Measurements from ENCODE around the gene KCNQ5.

KCNQ5 gene

DNA sequence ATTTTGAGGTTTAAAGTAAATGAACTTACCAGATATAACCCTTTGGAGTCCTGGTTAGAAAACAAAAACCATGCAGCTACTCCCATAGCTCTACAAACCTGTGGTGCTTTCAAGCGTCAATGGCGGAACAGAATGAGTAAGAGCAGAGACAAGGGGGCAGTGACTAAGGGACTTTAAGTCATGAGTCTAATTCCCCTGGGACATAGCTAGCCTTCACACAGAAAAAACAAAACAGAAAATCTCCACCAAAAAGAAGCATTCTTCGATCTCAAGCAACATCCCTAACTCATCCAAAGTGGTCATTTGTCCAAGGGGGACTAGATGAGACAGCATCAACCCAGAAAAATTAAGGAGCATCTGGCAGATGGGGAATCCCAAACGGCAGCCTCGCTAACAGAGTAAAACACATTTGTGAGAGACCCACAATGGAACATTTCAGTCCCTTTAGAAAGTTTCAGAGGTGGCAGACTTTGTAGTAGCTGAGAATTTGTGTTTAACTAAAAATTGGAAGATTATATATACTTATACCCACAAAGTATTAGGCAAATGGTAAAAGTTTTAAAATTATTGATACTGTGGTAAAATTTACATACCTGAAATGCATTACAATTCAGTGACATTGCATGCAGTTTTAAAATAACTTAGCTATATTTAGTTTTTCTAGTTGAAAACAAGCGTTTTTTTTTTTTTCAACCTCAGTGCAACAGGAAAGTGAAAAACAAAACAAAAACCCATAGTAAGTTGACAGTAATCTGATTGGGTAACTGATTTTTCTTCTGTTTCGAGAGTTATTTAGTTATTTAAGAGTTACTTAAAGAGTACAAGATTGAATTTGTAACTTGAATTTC, 67.5 kb downstream of the KCNQ5 start:
- no peak for DNase-seq

- no peak for DNase-seq
Measured at GRCh38 chr6:72691249-72691648, 69.4 kb downstream of the KCNQ5 start.

DNA sequence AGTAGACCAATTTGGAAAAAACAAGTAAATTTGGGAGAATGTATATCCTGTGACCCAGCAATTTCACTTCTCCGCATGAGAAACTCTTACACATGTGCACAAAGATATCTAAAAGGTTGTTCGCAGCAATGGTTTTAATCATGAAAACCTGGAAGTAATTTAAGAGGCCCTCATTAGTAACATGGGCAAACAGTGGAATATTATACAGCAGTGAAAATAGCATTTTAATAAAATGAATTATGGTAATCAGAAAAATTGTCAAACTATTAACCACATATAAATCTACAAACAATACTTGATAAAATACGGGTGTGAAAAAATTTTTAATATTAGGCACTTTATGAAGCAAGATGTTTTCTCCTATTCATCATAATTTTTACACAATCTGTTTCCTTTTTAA, 74.2 kb downstream of the KCNQ5 start:
- DNase-seq = no peak

- no peak for DNase-seq
Measured at GRCh38 chr6:72699159-72699558, 77.3 kb downstream of the KCNQ5 start.

GRCh38 chr6:72702421-72702820, 80.6 kb downstream of the KCNQ5 start:
- no peak for DNase-seq

- DNase-seq = no peak
Measured at GRCh38 chr6:72703093-72703492, 81.2 kb downstream of the KCNQ5 start.

GRCh38 chr6:72704979-72705378, 83.1 kb downstream of the KCNQ5 start:
- no peak for DNase-seq

DNA sequence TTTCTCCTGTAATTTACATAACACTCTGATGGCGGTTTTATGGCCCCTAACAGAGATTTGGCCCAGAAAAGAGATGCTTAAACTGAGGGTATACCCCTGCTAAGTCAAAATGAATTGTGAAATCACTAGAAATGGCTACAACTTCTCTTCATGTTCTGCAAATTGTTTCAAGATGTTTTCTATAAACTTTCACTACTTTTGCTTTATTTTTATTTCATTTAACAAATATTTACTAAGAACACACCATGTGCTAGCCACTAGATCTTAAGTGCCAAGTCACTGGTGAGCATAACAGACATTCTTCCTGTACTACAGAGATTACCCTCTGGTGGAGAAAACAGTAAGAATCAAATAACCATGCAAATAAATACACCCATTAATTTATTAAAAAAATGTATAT, 87.6 kb downstream of the KCNQ5 start:
- no peak for DNase-seq

DNA sequence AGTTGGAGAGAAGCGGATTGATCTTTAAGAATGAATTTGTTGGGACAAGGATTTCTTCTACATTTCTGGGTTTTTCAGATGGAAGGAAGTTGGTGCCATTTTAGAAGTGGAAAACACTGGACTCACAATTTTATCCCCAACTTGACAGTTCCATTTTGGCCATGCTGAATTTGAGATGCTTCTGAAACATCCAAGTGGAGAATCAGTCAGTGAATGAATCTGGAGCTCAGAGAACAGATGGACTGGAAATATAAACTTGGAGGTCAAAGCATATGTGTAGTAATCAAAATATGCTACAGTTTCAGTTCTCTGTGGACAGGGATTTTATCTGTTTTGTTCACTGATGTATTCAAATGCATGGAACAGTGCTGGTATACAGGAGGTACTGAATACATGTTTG, 89.9 kb downstream of the KCNQ5 start:
- DNase-seq = no peak

GRCh38 chr6:72712910-72713309, 91.0 kb downstream of the KCNQ5 start:
- no peak for DNase-seq

- no peak for DNase-seq
Measured at GRCh38 chr6:72715119-72715518, 93.3 kb downstream of the KCNQ5 start.

DNA sequence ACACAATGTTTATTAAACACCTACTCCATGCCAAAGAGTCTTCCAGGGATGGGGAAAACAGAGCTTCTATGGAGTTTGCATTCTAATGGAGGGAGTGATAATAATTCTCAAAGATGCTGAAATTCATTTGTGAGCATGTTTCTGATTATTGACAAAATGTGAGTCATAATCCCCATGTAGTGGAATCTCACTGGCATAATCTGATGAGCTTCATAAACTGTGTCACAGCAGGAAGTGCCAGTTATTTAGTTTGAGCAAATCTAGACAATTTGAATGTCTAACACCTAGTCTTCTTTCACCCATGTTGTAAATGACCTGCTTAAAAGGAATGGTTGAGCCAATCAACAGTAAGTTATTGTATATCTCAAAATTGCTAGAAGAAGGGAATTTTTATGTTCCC, 95.1 kb downstream of the KCNQ5 start:
- DNase-seq = no peak

- DNase-seq = no peak
Measured at GRCh38 chr6:72720464-72720863, 98.6 kb downstream of the KCNQ5 start.

DNA sequence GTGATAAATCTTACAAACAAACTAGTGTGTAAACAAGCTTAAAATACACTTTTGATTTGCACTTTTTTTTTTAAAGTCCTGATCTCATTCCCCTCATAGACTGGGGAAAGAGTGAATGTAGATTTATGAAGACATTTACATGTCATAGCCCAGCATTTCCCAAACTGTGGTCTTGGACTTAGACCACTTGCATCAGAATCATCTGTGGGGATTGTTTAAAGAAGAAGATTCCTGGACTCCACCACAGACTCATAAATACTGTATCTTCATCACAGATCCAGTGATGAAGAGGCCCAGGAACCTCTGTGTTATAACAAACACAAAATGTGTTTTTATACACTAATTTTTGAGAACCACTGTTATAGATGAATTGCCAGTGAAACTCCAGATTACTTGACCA, 99.5 kb downstream of the KCNQ5 start:
- DNase-seq = no peak

DNA sequence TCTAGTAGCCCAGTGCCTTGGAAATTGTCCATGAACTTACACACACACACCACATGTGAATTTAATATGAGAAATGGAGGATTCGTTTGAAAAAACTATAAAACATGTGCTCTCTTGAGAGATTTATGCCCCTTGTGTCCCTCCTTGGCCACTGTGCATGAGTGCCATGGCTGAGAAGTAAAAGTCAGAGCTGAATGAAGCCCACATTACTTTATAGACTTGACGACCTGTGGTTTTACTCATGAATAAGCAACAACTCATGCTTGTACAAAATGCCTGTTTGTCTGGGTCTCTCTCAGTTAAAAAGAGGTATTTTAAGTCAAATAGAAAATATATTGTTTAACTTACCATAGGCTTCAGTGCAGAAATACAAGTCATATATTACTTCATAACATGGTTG, 102.7 kb downstream of the KCNQ5 start:
- no peak for DNase-seq

GRCh38 chr6:72728706-72729343, 107.0 kb downstream of the KCNQ5 start:
- no peak for DNase-seq

GRCh38 chr6:72733045-72733444, 111.2 kb downstream of the KCNQ5 start:
- no peak for DNase-seq

GRCh38 chr6:72738091-72738490, 116.2 kb downstream of the KCNQ5 start:
- no peak for DNase-seq

DNA sequence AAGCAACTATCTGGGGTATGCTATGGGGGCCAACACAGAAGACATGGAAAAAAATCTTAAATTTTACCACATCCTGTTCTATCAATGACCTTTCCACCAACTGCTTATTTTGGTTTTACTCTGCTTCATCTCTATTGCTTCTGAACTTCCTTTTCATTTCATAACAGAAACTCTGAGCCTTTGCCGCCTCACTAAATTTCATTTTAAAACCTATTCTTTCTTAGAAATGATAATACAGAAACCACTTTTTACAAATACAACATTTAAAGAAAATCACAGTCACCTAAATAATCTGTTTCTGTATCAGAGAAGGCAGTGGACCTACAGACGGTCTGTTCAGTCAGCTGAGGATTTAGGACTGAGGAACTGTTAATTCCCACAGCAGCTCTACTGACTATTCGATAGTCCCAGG, 117.5 kb downstream of the KCNQ5 start:
- DNase-seq = no peak

DNA sequence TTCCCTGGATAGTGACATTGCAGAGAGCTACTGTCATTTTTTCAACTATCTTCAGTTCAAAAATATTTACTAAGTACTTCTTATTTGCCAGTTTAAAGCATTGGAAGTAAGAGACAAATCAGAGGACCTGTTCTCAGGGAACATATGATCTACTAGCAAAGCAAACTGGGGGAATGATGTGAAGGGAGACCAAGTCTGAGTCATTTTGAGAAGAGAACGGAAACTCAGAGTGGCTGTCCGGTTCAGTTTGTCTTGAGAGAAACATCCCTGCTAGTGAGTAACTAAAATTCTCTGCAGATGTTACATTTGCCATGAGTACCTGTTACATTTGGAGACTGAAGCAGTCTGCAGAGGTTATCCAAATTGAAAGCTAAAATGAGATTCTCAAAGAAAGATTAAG, 118.3 kb downstream of the KCNQ5 start:
- no peak for DNase-seq

GRCh38 chr6:72741083-72741482, 119.2 kb downstream of the KCNQ5 start:
- DNase-seq = no peak

DNA sequence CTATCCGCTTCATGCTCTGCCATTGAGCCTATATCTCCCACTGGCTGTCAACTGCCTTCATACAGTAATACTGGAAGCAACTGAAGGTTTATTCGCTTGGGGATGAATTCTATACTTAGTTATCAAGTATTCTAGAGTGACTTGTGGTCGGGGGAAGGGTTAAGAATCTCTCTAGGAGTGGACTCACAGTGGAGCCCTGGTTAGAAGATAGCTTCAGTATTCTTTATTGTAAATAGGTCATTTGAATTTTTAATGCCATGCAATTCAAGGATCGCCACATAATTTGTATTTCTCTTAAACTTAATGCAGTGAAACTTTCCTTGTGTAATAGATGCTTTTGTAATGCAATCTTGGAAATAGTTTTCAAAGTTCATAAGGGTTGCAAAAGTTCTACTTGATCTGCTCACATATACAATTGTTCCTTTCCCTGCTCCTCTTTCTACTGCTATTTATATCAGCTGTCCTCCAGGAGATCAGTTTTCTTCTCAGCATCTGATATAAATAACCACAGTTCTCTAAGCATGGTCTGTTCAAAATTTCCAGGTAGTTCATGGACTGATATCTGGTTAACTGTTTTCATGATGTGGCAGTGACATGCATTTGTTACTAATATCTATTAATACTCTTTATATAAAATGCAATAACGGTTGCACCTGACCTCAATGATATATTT, 120.3 kb downstream of the KCNQ5 start:
- DNase-seq = no peak

- no peak for DNase-seq
Measured at GRCh38 chr6:72746276-72746675, 124.4 kb downstream of the KCNQ5 start.

GRCh38 chr6:72748759-72749158, 126.9 kb downstream of the KCNQ5 start:
- DNase-seq = peak; percentile 3

Measured in GOT3 (cell line).